ENCODE measurements around the gene RUFY1.
A peak's percentile ranks its signal among the peaks of the same experiment; 100 is the strongest.
"Not testable (repeated sequence)": the region's sequence is repeated elsewhere in the genome, so short reads cannot be mapped to it uniquely, and the experiment has no call there.

Gene RUFY1

DNA sequence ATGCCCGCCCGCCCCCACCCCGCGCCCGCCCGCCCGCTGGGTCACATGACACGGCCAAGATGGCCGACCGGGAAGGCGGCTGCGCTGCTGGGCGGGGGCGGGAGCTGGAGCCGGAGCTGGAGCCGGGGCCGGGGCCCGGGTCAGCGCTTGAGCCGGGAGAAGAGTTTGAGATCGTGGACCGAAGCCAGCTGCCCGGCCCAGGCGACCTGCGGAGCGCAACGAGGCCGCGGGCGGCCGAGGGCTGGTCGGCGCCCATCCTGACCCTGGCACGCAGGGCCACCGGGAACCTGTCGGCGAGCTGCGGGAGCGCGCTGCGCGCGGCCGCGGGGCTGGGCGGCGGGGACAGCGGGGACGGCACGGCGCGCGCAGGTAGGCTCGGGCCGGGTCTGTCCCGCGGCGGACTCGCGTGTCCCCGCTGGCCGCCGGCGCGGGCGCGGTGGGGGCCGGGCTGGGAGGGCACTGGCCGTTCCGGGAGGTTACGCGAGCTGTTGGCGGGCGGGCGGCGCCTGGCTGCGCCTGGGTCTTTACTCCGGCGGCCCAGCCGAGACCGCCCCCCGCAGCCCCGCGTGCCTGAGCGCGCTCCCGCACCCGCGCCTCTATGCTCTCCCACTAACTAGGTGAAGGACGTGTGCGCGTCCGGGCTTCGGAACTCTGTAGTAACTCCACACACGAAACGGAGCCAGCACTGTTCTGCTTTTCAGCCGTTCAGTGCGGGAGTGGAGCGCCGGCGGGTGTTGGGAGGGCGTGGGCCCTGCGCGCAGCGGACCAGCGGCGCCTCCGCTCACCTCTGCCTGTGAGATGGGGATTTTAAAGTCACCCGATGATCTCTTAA lies at the start of gene RUFY1:
Gene RUFY1, plus strand, starts transcription at position 44 of the 832 bp plus-strand sequence. Its CDS starts 16 bp downstream, at position 60.
- peak; percentile 90 for DNase-seq

GRCh38 chr5:179501997-179502396 lies 48.4 kb upstream of the RUFY1 start:
- DNase-seq, result not testable (repeated sequence)

DNA sequence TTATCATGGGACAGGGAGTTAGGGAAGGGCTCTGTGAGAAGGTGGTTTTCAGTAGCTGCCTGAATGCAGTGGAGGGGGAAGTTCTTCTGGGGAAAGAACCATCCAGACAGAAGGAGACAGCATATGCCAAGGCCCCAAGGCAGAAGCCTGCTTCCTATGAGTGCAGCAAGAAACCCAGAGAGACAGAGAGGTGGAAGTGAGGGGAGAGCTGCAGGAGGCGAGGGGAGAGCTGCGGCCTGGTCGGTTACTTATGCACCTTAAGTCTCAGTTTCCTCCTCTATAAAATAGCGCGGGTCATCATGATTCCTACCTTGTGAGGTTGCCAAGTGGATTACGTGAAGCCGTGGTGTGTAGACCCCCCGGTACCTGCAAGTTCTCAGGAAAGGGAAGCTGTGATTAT lies 47.9 kb upstream of the RUFY1 start:
- DNase-seq, result not testable (repeated sequence)

- no peak for DNase-seq
Measured at GRCh38 chr5:179504191-179504590, 46.2 kb upstream of the RUFY1 start.

DNA sequence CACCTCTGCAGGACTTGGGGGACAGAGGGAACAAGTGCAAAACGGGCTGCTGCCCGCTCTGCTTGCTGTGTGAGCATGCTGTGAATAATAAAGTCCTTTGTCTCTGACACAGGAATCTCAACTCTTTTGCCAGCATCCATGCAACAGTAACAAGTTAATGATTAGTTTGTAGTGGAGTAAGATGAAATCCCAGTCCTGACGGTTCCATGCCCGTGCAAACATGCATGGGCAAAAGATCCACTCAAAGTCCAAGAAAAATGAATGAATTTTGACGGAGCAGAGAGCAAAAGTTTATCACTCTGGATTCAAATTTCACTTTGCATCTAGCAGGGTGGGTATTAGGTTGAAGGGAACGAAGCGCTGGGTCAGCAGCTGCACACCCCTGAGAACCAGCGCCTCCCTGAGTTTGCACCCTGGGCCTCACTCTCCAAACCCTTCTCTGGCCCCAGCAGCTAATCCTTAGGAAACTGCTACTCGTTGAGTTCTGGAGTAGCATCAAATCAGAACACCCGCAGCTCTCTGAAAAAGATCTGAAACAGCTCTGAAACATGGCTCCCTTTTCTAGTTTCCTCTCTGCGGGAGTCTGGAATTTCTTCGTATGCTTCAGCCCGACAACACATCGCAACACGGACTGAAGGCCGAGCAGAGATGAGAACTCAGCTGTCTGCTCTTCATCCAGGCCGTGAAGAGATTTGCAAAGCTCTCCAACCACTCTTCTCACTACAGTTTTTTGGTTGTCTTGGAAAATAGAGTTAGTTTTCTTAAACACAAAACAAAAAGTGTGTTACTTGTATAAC lies 45.6 kb upstream of the RUFY1 start:
- DNase-seq, result no peak

- no peak for DNase-seq
Measured at GRCh38 chr5:179505636-179506261, 44.6 kb upstream of the RUFY1 start.

GRCh38 chr5:179509239-179509638 lies 41.1 kb upstream of the RUFY1 start:
- no peak for DNase-seq

GRCh38 chr5:179509845-179510244 lies 40.5 kb upstream of the RUFY1 start:
- DNase-seq, result no peak

- DNase-seq, result no peak
Measured at GRCh38 chr5:179512452-179513000, 37.8 kb upstream of the RUFY1 start.

- DNase-seq, result not testable (repeated sequence)
Measured at GRCh38 chr5:179515501-179515900, 34.9 kb upstream of the RUFY1 start.

DNA sequence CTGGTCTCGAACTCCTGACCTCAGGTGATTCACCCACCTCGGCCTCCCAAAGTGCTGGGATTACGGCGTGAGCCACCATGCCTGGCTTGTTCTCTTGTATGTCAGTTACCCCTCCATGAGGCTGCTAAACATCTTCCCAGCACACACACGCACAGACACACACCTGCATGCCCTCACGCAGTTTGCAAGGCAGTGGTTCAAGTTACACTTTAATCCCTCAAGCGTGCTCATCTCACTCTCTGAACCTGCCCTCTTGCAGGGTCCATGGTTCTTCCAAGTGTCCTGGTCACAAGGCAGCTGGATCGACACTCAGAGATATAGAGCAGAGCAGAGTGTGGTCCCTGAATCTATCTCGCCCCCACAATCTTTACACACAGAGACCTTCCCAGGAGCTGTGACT lies 34.1 kb upstream of the RUFY1 start:
- DNase-seq, result no peak

DNA sequence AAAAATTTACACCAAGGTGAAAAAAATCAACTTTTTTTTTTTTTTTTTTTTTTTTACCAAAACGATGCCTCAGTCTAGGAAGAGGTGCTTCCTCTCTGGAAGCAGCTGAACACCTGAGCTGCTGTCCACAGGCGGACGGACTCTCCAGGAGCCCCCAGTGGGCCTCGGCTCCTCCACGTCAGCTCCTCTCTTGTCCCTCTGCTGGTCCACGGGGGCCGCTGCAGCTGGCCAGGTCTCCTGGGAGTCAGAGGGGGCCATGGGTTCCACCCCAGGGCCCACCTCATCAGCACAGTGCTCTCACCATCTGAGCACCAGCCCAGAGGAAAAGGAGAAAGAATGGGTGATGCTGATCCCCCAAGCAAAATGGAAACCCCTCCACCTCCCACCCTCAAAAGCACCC lies 32.6 kb upstream of the RUFY1 start:
- not testable (repeated sequence) for DNase-seq

- not testable (repeated sequence) for DNase-seq
Measured at GRCh38 chr5:179518369-179518768, 32.0 kb upstream of the RUFY1 start.

DNA sequence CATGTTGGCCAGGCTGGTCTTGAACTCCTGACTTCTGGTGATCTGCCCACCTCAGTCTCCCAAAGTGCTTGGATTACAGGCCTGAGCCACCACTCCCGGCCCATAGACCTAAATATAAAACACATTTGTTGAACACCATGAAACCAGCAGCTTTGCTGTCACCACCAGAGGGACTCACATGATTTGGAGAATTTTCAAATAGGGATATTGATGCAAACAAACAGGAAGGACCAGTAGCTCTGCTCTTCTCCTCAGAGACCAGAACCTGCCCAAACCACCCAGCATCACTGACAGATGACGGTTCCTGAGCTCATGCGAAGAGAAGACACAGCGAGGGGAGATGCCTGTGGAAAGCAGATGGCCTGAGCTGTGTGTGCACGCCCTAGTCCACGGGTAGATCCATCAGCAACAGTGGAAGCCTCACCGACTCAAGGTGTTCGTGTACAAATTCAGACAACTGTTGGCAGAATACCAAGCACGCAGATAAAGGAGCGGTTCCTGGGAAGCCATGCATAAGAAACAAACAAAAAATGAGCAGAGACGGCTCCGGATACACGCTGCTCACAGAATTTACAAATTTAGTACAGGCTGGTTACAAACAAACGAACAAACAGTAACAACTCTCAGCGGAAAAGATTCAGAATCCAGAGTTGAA lies 30.8 kb upstream of the RUFY1 start:
- not testable (repeated sequence) for DNase-seq

DNA sequence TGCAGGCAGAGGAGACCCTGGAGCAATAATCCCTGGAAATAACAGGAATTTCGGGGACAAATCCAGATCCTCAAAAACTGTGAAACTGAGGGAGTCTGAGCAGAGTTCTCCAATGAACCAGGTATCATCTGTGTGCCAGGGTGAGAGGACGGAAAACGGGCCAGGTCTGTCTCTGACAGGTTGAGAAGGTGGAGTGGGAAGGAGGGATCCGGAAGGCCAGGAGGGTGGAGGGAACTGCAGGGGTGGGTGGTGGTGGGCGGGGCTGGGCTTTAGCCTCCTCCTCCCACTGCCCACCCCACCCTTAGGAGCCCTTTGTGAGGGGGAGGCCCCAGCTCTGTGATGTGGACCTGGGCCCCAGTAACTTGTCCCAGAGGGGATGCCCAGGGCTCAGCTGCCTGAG lies 28.2 kb upstream of the RUFY1 start:
- not testable (repeated sequence) for DNase-seq

DNA sequence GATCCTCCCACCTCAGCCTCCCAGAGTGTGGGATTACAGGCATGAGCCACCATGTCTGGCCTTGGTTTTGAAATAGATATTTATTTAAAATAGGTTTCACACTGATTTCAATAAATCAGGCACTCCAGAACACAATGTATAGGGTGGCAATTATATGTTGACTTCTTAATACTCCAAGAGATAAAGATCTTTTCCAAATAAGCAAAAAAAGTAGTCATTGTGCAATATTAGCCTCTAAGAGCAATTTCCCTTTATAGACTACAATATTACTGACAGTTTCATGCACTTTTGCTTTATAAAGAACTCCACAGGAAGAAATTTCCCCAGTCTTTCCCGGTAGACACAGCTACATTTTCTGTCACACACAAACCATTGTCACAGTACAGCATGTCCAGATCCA lies 23.4 kb upstream of the RUFY1 start:
- DNase-seq, result no peak

GRCh38 chr5:179530069-179530998 lies 20.0 kb upstream of the RUFY1 start:
- DNase-seq, result peak; percentile 63

DNA sequence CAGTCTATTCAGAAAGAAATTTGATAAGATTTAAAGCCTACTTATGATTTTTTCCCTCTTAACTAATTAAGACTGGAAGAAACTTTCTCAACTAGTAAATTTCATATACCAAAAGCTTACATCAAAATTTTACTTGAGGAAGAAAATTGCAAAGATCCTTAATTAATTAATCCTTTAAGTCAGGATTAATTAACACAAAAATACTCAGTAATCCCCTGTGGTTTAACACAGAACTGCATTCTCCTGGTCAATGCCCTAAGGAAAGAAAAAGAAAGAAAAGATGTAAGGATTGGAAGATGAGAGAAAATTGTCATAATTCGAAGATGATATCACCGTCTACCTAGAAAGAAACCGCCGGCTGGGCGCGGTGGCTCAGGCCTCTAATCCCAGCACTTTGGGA lies 17.3 kb upstream of the RUFY1 start:
- DNase-seq, result no peak

DNA sequence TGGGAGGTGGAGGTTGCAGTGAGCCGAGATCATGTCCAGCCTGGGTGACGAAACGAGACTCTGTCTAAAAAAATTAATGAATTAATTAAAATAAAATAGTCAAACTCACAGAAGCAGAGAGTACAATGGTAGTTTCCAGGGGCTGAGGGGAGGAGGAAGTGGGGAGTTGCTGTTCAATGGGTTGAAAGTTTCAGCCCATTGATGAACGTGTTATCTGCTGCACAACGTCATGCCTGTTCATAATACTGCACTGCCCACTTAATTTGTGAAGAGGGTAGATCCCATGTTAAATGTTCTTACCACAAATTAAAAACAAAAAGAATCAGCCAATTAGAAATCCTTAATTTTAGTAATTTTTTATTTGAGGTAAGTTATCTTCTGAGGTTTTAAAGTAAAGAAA lies 16.4 kb upstream of the RUFY1 start:
- DNase-seq, result no peak

- DNase-seq, result no peak
Measured at GRCh38 chr5:179534431-179534830, 15.9 kb upstream of the RUFY1 start.

- no peak for DNase-seq
Measured at GRCh38 chr5:179536676-179537075, 13.7 kb upstream of the RUFY1 start.

Data from femur (tissue), 1 donor.